VCaP (cell line): ENCODE data around the gene CD74.

Experiments
- H3K27ac ChIP-seq: fragments of 450-650 bp; 2 replicates; pipeline ENCODE4 v1.5.1; 2017
- TF ChIP-seq, protein P1 (sequence below): fragments of 450-650 bp; conservative IDR thresholded peaks from 2 replicates; pipeline ENCODE4 v1.5.1; 2017; ENCODE audit warnings: mild to moderate bottlenecking, moderate library complexity

The CD74 gene

DNA sequence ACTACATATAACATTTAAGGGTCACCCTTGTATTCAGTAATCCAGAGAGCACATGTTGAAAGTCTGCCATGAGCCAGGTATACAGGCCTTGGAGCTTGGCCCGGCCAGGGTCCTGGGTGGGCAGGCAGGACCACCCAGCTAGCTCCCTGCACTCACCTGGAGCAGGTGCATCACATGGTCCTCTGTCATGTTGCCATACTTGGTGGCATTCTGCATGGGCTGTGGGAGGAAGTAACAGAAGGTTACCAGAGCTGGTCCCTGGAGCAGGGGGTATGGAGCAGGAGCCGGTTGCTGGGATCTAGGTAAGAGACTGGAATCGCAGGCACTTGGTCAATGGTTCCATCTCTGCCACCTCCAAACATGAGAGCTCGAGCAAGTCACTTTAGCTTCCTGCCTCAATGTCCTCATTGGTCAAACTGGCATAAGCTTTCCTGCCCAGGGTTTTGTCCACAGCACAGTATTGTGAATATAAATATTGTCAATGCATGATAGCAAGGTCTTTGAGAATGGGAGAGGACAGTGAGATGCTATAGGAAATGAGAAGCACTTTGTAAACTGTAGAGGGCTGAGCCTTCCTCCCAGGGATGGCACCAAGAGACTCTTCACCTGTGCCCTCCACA, 6.5 kb downstream of the CD74 start:
- H3K27ac ChIP-seq, result no peak overlapping the region

DNA sequence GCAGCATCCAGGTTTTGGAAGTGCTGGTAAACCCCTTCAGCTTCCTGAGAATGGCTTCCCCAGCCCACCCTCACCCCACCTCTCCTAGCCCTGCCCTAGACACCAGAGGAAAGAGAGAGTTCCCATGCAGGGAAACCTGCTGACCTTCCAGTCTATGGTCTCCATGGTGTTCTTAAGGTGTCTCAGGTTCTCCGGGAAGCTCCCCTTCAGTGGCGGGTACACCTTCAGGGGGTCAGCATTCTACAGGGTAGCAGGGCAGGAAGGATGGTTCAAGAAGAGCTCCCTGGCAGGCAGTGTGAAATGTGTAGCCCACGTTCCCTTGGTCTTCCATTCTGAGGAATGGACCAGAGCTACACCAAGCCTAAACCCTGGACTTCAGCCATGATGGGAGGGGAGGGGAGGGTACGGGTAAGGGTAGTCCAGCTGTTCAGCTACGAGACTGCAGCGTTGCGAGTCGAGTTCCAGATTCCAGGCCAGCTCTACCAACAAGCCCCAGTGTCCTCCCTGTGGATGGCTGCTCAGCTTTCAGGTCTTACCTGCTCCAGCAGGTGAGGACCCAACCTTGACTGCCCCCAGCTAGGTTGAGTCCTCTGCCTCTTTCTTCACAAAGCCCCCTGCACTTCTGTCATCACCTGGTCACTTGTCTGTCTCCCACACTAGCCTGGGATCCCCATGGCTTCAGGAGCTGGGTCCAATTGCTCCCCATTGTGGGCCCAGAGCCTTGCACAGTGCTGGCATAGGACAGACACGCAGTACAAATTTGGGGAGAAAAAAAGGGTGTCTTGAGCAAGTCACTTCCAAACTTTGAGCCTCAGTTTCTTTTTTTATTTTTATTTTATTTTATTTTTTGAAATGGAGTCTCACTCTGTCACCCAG, 7.5 kb downstream of the CD74 start:
- no peak overlapping the region for H3K27ac ChIP-seq

More for the DNA sequence above, 6.5 kb downstream of the CD74 start:
- TF ChIP-seq, protein P1, sequence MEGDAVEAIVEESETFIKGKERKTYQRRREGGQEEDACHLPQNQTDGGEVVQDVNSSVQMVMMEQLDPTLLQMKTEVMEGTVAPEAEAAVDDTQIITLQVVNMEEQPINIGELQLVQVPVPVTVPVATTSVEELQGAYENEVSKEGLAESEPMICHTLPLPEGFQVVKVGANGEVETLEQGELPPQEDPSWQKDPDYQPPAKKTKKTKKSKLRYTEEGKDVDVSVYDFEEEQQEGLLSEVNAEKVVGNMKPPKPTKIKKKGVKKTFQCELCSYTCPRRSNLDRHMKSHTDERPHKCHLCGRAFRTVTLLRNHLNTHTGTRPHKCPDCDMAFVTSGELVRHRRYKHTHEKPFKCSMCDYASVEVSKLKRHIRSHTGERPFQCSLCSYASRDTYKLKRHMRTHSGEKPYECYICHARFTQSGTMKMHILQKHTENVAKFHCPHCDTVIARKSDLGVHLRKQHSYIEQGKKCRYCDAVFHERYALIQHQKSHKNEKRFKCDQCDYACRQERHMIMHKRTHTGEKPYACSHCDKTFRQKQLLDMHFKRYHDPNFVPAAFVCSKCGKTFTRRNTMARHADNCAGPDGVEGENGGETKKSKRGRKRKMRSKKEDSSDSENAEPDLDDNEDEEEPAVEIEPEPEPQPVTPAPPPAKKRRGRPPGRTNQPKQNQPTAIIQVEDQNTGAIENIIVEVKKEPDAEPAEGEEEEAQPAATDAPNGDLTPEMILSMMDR, result no peak

DNA sequence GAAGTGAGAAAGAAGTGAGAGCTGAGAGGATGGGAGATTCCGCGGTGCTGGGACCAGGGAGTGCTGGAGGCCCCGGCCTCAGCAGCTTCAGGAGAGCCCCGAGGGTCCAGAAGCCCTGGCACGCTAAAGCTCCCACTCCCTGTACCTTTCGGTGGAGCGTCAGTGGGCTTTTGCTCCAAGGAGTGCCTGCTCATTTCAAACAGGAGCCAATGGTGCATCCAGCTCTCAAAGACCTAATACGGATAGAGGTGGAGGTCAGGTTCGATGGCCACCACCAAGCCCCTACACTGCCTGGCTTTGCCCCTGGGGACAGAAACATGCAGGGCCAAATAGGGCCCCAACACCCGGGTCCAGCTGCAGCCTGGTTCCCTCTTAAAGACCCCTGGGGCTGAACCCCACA, 8.2 kb downstream of the CD74 start:
- H3K27ac ChIP-seq, result no peak overlapping the region
- TF ChIP-seq, protein P1, result no peak

More for the DNA sequence above, 7.5 kb downstream of the CD74 start:
- TF ChIP-seq, protein P1, result no peak

DNA sequence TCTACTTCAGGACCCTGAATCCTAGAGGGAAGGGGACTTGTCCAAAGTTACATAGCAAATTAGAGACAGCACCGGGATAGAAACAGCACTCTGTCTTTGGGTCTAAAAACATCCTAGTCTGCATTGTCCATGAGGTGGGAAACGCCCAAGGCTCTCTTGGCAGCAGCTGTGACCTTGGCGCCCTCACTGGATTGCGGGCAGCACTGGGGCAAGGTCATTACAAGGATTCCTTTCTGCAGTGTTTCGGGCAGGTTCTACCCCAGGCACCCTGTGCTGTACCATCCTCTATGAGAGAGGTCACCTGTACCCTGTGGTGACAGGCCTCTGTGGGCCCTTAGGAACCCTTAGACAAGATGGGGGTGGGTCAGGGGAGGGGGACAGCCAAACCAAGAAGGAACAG, 8.6 kb downstream of the CD74 start:
- TF ChIP-seq, protein P1, result no peak
- no peak overlapping the region for H3K27ac ChIP-seq

DNA sequence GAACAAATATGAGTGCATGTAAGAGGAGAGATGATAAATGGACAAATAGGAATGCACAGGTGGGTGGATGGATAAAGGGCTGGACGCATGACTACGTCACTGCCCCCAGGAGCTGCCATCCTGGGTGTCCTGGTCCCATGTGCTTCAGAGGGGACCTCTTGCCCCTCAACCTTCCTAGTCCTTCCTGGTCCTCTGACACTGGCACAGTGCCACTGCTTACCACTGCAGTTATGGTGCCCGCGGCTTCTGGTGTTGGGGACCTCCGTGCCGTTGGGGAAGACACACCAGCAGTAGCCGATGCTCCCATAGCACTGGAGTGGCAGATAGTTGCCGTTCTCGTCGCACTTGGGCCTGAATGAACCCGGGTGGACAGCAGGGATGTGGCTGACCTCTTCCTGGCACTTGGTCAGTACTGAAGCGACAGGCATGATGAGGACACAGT, 9.8 kb downstream of the CD74 start:
- TF ChIP-seq, protein P1, result no peak
- no peak overlapping the region for H3K27ac ChIP-seq

DNA sequence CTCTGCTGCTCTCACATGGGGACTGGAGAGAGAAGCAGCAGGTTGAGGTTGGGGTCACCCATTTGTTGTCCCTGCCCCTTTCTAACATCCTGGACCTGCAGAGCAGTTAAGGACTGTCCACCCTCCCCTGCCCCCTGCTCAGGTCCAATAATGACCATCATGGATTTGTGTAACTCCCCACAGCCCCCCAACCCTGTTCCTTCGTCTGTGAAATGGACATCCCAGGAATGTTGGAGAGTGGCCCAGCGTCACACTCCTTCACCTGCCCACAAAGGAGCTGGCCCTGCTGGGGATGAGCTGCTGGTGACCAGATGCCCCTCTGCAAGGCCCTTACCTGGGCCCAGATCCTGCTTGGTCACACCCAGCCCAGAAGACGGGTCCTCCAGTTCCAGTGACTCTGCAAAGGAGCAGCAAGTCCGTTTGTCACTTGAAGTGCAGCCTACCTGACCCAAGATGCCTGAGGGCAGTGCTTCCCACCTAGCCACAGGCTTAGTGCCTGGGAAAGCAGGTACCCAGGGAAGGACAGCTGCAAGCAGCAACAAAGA, 10.4 kb downstream of the CD74 start:
- H3K27ac ChIP-seq, result no peak overlapping the region
- TF ChIP-seq, protein P1, result no peak
